ENCODE results near the gene CPAMD8. TPM values are rescaled to one million over a fixed set of nuclear protein-coding genes. Genes with fewer than 3 reads are reported as not detected.

The CPAMD8 gene
- total and polyA plus RNA-seq, 9 of the 15 experiments (the other 6 are each of a cell fraction or from before 2014, with no cell fraction given): 0.20 to 2.1 (median 1.3) TPM

GRCh38 chr19:16885166-16885565, 141.4 kb downstream of the CPAMD8 start (continued):
- TF ChIP-seq EWSR1 (IDR thresholded peaks at IDR 0.05; ENCODE audit: borderline replicate concordance, low read depth, partially characterized antibody) (no peak), SRSF1 (IDR thresholded peaks at IDR 0.05; ENCODE audit: low read depth, low read length) (no peak)

GRCh38 chr19:16883522-16883921, 143.1 kb downstream of the CPAMD8 start:
- TF ChIP-seq YBX1 (IDR thresholded peaks at IDR 0.05) (no peak), PYGO2 (tag; IDR thresholded peaks at IDR 0.05) (no peak), RBM25 (IDR thresholded peaks at IDR 0.05; ENCODE audit: low read depth, low read length, severe bottlenecking) (no peak), MCM3 (IDR thresholded peaks at IDR 0.05) (no peak), MTF1 (CRISPR knock-in tag; IDR thresholded peaks at IDR 0.05; ENCODE audit: borderline replicate concordance) (no peak), HMGN3 (IDR thresholded peaks at IDR 0.05; ENCODE audit: borderline replicate concordance, extremely low read depth, insufficient read length, low read depth, low read length) (no peak), NFIX (CRISPR knock-in tag; IDR thresholded peaks at IDR 0.05; ENCODE audit: low read depth) (no peak), SP1 (CRISPR knock-in tag; IDR thresholded peaks at IDR 0.05) (no peak), ZNF785 (CRISPR knock-in tag; IDR thresholded peaks at IDR 0.05) (no peak), ZBTB9 (CRISPR knock-in tag; IDR thresholded peaks at IDR 0.05) (no peak)
- TF ChIP-seq, protein P1, sequence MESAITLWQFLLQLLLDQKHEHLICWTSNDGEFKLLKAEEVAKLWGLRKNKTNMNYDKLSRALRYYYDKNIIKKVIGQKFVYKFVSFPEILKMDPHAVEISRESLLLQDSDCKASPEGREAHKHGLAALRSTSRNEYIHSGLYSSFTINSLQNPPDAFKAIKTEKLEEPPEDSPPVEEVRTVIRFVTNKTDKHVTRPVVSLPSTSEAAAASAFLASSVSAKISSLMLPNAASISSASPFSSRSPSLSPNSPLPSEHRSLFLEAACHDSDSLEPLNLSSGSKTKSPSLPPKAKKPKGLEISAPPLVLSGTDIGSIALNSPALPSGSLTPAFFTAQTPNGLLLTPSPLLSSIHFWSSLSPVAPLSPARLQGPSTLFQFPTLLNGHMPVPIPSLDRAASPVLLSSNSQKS (CRISPR knock-in tag; IDR thresholded peaks at IDR 0.05): no peak
- TF ChIP-seq, protein P2, sequence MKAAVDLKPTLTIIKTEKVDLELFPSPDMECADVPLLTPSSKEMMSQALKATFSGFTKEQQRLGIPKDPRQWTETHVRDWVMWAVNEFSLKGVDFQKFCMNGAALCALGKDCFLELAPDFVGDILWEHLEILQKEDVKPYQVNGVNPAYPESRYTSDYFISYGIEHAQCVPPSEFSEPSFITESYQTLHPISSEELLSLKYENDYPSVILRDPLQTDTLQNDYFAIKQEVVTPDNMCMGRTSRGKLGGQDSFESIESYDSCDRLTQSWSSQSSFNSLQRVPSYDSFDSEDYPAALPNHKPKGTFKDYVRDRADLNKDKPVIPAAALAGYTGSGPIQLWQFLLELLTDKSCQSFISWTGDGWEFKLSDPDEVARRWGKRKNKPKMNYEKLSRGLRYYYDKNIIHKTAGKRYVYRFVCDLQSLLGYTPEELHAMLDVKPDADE (conservative IDR thresholded peaks at IDR 0.05; ENCODE audit: control insufficient read depth, low read depth, low read length): no peak
- Histone ChIP-seq H3K9me1 (ENCODE audit: control insufficient read depth, insufficient read depth, low read length) (no peaks in the 10 kb centered on the region), H3K9me3 (replicated peaks; ENCODE audit: control insufficient read depth, insufficient read depth, low read depth, low read length) (peaks cover 13% of the 10 kb centered on the region), H3K4me3 (no peak overlapping the region), H4K20me1 (replicated peaks; ENCODE audit: control insufficient read depth, insufficient read depth, low read length) (no peaks in the 10 kb centered on the region), H3K4me1 (replicated peaks in 1 of 2; ENCODE audit: control insufficient read depth in 2 of 2, insufficient read depth in 2 of 2, low read length in 2 of 2) (peaks cover 17 to 22% of the 10 kb centered on the region in 2 experiments), H3K27me3 (ENCODE audit: control insufficient read depth in 2 of 2, insufficient read depth in 2 of 2, low read length in 2 of 2) (no peaks in the 10 kb centered on the region), H3K79me2 (ENCODE audit: control insufficient read depth, insufficient read depth, low read length) (peaks cover 1% of the 10 kb centered on the region; the same call in 2 of the 3 replicates), H3K36me3 (ENCODE audit: control insufficient read depth, insufficient read depth, low read length) (peaks cover 18% of the 10 kb centered on the region; the same call in 2 of the 3 replicates), H3K4me2 (ENCODE audit: insufficient read depth, low read length) (no peak overlapping the region), H3K27ac (ENCODE audit: extremely low read depth, low read depth, low read length) (no peak overlapping the region), H3K9ac (ENCODE audit: insufficient read depth in 1 of 2, low read depth in 2 of 2, low read length in 2 of 2) (no peak overlapping the region), H2AFZ (ENCODE audit: low read depth, low read length) (no peak overlapping the region)
- BruUV-seq (replicated peaks): no TSS peak
- intact Hi-C loops (cut with micrococcal nuclease): no loop called here
- CTCF ChIA-PET (ENCODE audit: low intra/inter-chr PET ratio): no interaction called here
- POLR2A ChIA-PET: interaction anchor here (0.8 kb wide), 1 partner anchor 17 kb away, joined by 3 read pairs; no protein-coding TSS in a partner anchor
- ATAC-seq (no peak), DNase-seq (ENCODE audit: extremely low read depth in 1 of 4, low spot score in 3 of 4) (no peak), FAIRE-seq (no peak)
- in situ Hi-C loops (cut with MboI): no loop called here
- WGBS (ENCODE audit: insufficient coverage, low coverage, missing lambda C conversion rate): 33% methylated on average over 2 of the region's 3 CpGs
